Measurements from ENCODE around the gene TAX1BP3.

TAX1BP3 gene

GRCh38 chr17:3622977-3623594, 45.3 kb downstream of the TAX1BP3 start:
- no peak for DNase-seq

- no peak for DNase-seq
Measured at GRCh38 chr17:3621146-3621720, 47.1 kb downstream of the TAX1BP3 start.

- no peak for DNase-seq
Measured at GRCh38 chr17:3615160-3615870, 53.1 kb downstream of the TAX1BP3 start.

- no peak for DNase-seq
Measured at GRCh38 chr17:3613124-3613523, 55.3 kb downstream of the TAX1BP3 start.

Data from NCI-H1694 treated with DMSO at 0.1 percent for 48 hours (cell line).